ENCODE results near the gene PCCA. TPM values are rescaled to one million over a fixed set of nuclear protein-coding genes. Genes with fewer than 3 reads are reported as not detected.

PCCA gene
- total and polyA plus RNA-seq, 2 donors (not counting 1 experiment from before 2014, with no cell fraction given) = 11.2 to 73.0 TPM

DNA sequence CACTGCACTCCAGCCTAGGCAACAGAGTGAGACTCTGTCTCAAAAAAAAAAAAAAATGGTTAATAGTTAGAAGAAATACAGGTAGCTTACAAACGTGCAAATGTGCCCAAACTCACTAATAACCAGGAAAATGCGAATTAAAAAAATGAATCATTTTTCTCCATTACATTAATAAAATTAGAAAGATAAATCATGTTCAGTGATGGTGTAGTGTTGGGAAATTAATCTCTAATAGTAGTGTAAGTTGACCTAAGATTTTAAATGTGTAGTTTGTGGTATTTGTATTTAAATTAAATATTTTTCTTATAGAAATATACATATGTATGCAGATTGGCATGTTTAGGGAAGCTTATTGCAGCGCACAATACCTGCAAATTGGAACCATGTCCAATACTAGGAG, 57.6 kb downstream of the PCCA start:
- Histone ChIP-seq H3K79me2 (ENCODE audit: control insufficient read depth, insufficient read depth, low read length) (no peaks in the 10 kb centered on the region), H3K4me2 (ENCODE audit: extremely low read depth, insufficient read depth, low read length) (no peak overlapping the region), H3K9me3 (ENCODE audit: control insufficient read depth, insufficient read depth, low read depth, low read length) (no peaks in the 10 kb centered on the region), H3K4me1 (ENCODE audit: control insufficient read depth, extremely low read depth, insufficient read depth, low read length) (no peaks in the 10 kb centered on the region), H3K4me3 (replicated peaks in 1 of 4; ENCODE audit: control extremely low read depth in 1 of 4, insufficient read depth in 1 of 4, low read depth in 3 of 4, low read length in 4 of 4) (no peak overlapping the region), H3K36me3 (ENCODE audit: control insufficient read depth, insufficient read depth, low read length) (no peaks in the 10 kb centered on the region), H3K27me3 (ENCODE audit: control insufficient read depth, insufficient read depth, low read length) (no peaks in the 10 kb centered on the region), H4K20me1 (ENCODE audit: control insufficient read depth, extremely low read depth, insufficient read depth, low read length) (no peaks in the 10 kb centered on the region), H3K9ac (ENCODE audit: insufficient read depth, low read length) (no peak overlapping the region), H3K27ac (ENCODE audit: insufficient read depth, low read length) (no peak overlapping the region), H2AFZ (ENCODE audit: low read length) (no peak overlapping the region)
- DNase-seq (ENCODE audit: low read depth in 2 of 2) = no peak
- TF ChIP-seq EZH2 (IDR thresholded peaks at IDR 0.05; ENCODE audit: low read length, missing control alignments) = no peak
- TF ChIP-seq, protein P1, sequence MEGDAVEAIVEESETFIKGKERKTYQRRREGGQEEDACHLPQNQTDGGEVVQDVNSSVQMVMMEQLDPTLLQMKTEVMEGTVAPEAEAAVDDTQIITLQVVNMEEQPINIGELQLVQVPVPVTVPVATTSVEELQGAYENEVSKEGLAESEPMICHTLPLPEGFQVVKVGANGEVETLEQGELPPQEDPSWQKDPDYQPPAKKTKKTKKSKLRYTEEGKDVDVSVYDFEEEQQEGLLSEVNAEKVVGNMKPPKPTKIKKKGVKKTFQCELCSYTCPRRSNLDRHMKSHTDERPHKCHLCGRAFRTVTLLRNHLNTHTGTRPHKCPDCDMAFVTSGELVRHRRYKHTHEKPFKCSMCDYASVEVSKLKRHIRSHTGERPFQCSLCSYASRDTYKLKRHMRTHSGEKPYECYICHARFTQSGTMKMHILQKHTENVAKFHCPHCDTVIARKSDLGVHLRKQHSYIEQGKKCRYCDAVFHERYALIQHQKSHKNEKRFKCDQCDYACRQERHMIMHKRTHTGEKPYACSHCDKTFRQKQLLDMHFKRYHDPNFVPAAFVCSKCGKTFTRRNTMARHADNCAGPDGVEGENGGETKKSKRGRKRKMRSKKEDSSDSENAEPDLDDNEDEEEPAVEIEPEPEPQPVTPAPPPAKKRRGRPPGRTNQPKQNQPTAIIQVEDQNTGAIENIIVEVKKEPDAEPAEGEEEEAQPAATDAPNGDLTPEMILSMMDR (conservative IDR thresholded peaks at IDR 0.05 in 1 of 2, IDR thresholded peaks at IDR 0.05 in 1 of 2; ENCODE audit: low read depth in 1 of 2, low read length in 2 of 2) = no peak

DNA sequence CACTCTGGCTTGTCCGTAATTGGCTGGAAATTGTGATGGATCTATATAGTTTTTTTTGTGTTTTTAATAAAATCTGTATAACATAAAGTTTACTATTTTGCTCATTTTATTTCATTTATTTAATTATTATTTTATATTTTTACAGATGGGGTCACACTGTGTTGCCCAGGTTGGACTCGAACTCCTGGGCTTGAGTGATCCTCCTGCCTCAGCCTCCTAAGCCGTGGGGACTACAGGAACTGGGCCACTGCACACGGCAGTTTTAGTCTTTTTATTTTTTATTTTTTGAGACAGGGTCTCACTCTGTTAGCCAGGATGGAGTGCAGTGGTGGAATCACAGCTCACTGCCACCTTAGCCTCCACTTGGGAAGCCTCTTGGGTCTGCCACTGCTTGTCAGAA, 58.9 kb downstream of the PCCA start:
- DNase-seq (ENCODE audit: low read depth in 2 of 2) = no peak
- Histone ChIP-seq H3K79me2 (ENCODE audit: control insufficient read depth, insufficient read depth, low read length) (no peaks in the 10 kb centered on the region), H3K27ac (ENCODE audit: insufficient read depth, low read length) (no peak overlapping the region)

DNA sequence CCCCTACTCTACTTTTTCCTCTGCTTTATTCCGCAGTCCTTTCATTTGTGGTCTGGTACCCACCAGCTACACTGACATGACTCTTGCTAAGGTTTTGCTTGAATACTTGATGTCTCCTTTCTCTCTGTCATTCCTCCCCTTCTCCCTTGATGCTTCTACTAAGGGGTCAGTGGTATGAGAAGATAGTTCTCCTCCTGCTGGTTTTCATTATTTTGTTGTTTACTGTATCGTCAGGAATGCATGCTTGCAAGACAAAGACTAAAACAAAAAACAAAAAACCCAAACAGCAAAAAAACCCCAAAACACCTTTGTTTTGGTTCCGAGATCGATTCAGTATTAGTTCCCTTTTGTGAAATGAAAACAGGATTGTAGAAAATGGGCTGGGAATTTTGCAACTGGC, 59.5 kb downstream of the PCCA start:
- no peaks in the 10 kb centered on the region for H3K79me2 ChIP-seq (ENCODE audit: control insufficient read depth, insufficient read depth, low read length)
- TF ChIP-seq EZH2 (IDR thresholded peaks at IDR 0.05; ENCODE audit: low read length, missing control alignments) = no peak
- TF ChIP-seq, protein P1 (conservative IDR thresholded peaks at IDR 0.05 in 1 of 2, IDR thresholded peaks at IDR 0.05 in 1 of 2; ENCODE audit: low read depth in 1 of 2, low read length in 2 of 2) = no peak
- no peaks in the 10 kb centered on the region for H3K4me1 ChIP-seq (ENCODE audit: control insufficient read depth, extremely low read depth, insufficient read depth, low read length)
- no peak overlapping the region for H3K9ac ChIP-seq (ENCODE audit: insufficient read depth, low read length)
- no peaks in the 10 kb centered on the region for H4K20me1 ChIP-seq (ENCODE audit: control insufficient read depth, extremely low read depth, insufficient read depth, low read length)
- H3K27ac ChIP-seq (ENCODE audit: insufficient read depth, low read length) = no peak overlapping the region
- DNase-seq (ENCODE audit: low read depth in 2 of 2) = no peak
- H3K4me3 ChIP-seq (replicated peaks in 1 of 4; ENCODE audit: control extremely low read depth in 1 of 4, insufficient read depth in 1 of 4, low read depth in 3 of 4, low read length in 4 of 4) = no peak overlapping the region
- H3K27me3 ChIP-seq (ENCODE audit: control insufficient read depth, insufficient read depth, low read length) = no peaks in the 10 kb centered on the region
- H3K9me3 ChIP-seq (ENCODE audit: control insufficient read depth, insufficient read depth, low read depth, low read length) = no peaks in the 10 kb centered on the region
- H3K4me2 ChIP-seq (ENCODE audit: extremely low read depth, insufficient read depth, low read length) = no peak overlapping the region
- H2AFZ ChIP-seq (ENCODE audit: low read length) = no peak overlapping the region
- H3K36me3 ChIP-seq (ENCODE audit: control insufficient read depth, insufficient read depth, low read length) = no peaks in the 10 kb centered on the region

More for the DNA sequence above, 58.9 kb downstream of the PCCA start:
- Histone ChIP-seq H3K36me3 (ENCODE audit: control insufficient read depth, insufficient read depth, low read length) (no peaks in the 10 kb centered on the region), H3K27me3 (ENCODE audit: control insufficient read depth, insufficient read depth, low read length) (no peaks in the 10 kb centered on the region), H3K4me2 (ENCODE audit: extremely low read depth, insufficient read depth, low read length) (no peak overlapping the region), H2AFZ (ENCODE audit: low read length) (no peak overlapping the region), H3K9me3 (ENCODE audit: control insufficient read depth, insufficient read depth, low read depth, low read length) (no peaks in the 10 kb centered on the region), H3K9ac (ENCODE audit: insufficient read depth, low read length) (no peak overlapping the region), H4K20me1 (ENCODE audit: control insufficient read depth, extremely low read depth, insufficient read depth, low read length) (no peaks in the 10 kb centered on the region), H3K4me3 (replicated peaks in 1 of 4; ENCODE audit: control extremely low read depth in 1 of 4, insufficient read depth in 1 of 4, low read depth in 3 of 4, low read length in 4 of 4) (no peak overlapping the region), H3K4me1 (ENCODE audit: control insufficient read depth, extremely low read depth, insufficient read depth, low read length) (no peaks in the 10 kb centered on the region)
- no peak for TF ChIP-seq EZH2 (IDR thresholded peaks at IDR 0.05; ENCODE audit: low read length, missing control alignments)
- TF ChIP-seq, protein P1 (conservative IDR thresholded peaks at IDR 0.05 in 1 of 2, IDR thresholded peaks at IDR 0.05 in 1 of 2; ENCODE audit: low read depth in 1 of 2, low read length in 2 of 2) = no peak
